Measurements from ENCODE around the gene FFAR4.
"Not testable (repeated sequence)": the region's sequence is repeated elsewhere in the genome, so short reads cannot be mapped to it uniquely, and the experiment has no call there.

FFAR4 gene

GRCh38 chr10:93566435-93567276 lies at the start of gene FFAR4:
Gene FFAR4 (plus strand): TSS chr10:93566665. CDS start chr10:93566721, 56 bp downstream.
- DNase-seq = peak in 21 of 51 donors; percentile 8 to 42 (median 23)

DNA sequence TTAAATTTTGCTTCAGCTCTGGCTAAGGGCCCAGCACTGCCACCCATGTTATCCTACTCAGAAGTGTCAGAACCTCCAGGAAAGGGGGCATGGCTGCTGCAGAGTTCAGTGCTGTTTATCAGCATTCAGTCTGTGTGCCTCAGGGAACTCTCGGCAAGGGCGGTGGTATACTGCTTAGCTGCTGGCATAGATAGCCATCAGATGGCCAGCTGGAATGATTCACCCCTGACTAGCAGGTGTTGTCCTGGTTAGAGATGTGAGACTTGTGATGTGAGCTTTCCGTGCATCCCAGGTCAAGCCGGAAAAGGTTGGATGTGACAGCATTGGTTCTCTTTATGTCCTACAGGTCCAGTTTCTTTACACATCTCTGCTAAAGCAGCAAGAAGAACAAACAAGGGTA lies 47.9 kb upstream of the FFAR4 start:
- peak in 1 of 51 donors; percentile 4 for DNase-seq

GRCh38 chr10:93535293-93535692 lies 31.2 kb upstream of the FFAR4 start:
- DNase-seq = no peak

DNA sequence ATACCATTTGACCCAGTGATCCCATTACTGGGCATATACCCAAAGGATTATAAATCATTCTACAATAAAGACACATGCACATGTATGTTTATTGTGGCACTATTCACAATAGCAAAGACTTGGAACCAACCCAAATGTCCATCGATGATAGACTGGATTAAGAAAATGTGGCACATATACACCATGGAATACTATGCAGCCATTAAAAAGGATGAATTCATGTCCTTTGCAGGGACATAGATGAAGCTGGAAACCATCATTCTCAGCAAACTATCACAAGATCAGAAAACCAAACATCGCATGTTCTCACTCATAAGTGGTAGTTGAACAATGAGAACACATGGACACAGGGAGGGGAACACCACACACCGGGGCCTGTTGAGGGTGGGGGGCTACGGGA lies 25.6 kb upstream of the FFAR4 start:
- DNase-seq = not testable (repeated sequence)

GRCh38 chr10:93541402-93542357 lies 24.8 kb upstream of the FFAR4 start:
- peak in 5 of 51 donors; percentile 2 to 28 (median 6) for DNase-seq

DNA sequence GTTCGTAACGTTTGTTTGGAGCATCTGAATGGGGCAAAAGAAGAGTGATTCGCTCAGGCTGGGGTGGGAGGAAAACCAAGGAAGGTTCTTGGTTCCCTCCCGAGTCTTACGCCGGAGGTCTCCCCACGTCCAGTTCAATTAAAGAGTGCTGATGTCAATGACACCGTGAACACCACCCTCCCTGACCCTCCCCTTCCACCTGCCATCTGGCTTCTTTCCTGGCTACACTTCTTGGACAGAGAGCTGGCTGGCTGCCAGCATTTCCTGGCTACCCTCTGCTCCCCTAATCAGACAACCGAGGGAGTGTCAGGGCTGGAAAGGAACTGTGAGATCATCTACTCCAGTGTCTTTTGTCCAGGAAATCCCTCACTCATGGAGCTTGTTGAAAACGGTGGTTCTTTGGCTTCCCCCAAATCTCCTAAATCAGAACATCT lies 24.1 kb upstream of the FFAR4 start:
- DNase-seq = no peak

DNA sequence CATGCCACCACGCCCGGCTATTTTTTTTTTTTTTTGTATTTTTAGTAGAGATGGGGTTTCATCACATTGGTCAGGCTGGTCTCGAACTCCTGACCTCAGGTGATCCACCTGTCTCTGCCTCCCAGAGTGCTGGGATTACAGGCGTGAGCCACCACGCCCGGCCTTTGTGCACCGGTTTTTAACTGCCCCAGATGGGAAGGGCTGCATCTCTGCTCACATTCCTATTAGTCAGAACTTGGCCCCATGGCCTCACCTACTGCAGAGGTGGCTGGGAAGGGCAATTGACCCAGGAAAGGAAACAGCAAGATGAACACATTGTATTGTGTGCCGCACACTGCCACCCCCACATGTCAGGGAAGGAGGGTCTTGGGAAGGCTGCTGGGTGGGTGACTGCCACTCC lies 19.5 kb upstream of the FFAR4 start:
- DNase-seq = not testable (repeated sequence)

DNA sequence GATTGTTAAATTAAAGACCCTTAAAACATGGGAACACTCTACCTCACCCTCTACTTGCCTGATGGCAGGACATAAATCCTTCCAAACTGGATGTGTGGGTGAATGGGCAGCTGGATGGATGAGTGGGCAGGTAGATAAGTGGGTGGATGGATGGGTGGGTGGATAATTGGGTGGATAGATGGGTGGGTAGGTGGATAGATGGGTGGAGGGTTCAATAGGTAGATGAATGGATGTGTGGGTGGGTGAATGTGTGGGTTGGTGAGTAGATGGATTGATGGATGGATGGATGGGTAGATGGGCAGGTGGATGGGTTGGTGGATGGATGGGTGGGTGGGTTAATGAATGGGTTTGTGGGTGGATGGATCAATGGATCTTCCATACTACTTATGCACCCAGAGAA lies 18.9 kb upstream of the FFAR4 start:
- DNase-seq = no peak

DNA sequence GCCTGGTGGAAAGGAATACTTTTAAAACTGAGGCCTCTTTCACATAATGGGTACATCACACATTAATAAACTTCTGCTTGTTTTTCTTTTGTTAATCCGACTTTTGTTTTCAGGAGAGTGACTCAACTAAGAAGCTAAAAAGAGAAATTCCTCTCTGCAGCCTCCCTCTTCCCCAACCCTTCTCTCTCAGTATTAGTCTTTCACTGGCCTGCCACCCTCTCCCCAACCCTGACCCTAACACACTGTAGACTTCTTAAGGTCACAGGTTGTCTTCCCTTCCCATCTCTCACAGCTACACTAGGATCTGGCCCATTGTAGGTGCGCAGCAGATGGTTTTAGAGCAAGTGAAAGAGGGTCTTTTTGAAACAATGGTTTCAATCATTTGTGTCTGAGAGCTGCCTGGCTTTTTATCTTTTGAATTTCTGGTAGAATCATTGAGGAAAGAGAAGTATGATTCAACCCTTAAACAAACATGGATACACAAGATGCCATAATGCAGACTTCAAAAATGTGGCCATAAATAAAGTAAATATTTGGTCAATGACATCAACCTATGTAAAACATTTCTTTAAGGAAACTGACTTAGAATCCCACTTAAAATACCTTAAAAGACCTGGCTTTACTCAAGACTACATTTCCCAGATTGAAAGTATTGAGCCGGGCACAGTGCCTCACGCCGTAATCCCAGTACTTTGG lies 17.9 kb upstream of the FFAR4 start:
- DNase-seq = no peak

DNA sequence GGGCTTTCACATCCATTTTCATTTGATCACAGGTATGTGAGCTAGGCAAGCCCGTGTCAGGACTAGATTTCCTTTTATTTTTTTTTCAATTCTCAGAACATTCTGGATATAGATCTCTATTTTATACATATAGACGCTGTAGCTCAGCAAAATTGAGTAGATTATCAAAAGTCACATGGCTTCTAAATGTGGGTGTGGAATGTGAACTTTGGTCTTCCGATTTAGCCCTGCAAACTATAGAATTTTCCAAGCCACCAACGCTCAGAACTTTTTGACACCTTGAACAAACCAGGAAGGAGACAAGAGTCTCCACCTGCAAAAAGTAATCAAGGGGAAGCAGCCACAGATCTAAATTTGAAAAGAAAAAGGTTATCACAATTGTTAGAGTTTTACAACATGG lies 15.9 kb upstream of the FFAR4 start:
- DNase-seq = no peak

- DNase-seq = no peak
Measured at GRCh38 chr10:93552780-93553179, 13.7 kb upstream of the FFAR4 start.

- DNase-seq = no peak
Measured at GRCh38 chr10:93553482-93554315, 12.8 kb upstream of the FFAR4 start.

DNA sequence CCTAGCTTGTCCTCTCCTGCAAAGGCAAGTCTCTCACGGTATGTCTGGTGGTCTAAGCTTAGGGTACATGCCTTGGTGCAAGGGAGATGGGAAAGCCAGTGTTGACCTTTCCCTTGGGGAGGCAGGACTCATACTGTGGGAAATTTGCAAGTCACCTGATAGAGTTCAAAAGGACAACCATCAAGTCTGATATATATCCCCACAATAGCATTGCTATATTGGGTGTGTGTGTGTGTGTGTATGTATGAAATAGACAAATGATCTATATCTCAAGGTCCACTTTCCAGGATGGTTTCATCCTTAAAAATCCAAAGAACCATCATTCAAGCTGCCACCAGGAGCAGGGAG lies 12.2 kb upstream of the FFAR4 start:
- no peak for DNase-seq

GRCh38 chr10:93554760-93555432 lies 11.6 kb upstream of the FFAR4 start:
- peak in 36 of 51 donors; percentile 5 to 70 (median 27) for DNase-seq

DNA sequence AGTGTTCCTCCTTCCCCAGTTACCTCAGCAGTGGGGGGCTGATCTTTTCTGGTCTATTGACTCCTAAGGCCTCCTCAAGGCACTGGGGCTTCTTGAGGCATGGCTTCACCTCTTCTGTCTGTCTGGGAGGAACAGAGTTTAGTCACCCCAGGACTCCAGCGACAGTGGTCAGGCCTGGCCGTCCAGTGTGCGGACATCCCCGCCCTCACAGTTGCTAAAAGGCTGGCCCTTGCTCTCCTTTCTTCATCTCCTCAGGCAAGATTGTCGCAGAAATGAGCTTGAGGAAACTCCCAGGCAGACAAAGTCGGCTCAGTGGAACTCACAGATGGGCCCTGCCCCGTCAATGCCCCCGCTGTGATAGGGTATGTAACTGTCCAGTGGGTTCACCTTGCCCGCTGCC lies 7.0 kb upstream of the FFAR4 start:
- DNase-seq = no peak

DNA sequence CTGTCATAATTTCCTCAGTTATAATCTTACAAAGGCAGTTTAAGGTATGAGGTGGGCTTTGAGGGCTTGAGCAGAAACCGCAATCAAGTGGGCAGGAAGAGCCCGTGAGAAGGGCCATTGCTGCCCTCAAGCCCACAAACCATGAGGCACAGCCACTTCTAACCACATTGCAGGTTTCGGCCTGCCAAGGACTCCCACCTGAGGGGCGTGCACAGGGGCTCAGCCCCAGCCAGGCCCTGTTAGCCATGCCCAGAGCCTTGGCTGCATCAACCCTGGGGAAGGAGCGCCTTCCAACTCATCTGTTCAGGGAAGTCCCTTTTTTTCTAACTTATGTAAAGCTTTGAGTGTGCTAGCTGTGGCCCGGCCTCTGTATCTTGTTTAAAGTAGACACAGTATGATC lies 5.9 kb upstream of the FFAR4 start:
- no peak for DNase-seq

- no peak for DNase-seq
Measured at GRCh38 chr10:93565446-93565845, 1.0 kb upstream of the FFAR4 start.

DNA sequence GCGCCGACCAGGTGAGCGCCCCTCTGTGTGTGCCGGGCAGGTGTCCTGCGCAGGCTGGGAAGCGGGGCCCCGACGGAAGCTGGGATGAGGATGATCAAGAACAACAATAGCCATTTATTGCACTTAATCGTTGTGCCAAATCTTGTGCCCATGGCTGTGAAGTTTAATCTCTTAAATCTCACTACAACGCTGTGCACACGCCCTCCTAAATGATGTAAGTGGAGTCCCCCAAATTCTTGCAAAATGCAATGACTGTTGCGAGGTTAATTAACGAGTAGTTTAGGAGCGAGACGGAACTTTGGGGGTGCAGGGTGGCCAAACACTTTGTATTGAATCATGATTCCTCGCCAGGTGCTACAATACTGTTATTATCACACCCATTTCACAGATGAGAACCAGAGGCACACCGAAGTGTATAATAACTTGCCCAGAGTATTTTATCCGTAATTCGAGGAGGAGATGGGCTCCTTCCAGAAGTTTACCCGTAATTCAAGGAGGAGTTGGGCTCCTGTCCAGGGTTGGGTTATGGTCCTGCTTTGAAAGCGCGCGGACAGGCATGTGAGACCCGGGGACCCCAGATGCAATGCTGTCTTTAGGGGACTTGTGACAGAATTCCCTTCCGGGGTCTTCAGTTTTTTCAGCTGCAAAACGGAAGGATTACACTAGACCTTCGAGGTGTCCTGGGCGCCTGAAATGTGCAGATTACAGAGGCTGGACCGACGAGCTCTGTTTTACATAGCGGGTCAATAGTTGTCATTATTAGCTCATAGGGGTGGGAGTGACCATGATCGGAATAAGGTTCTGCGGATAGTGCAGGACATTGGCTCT lies 1.0 kb downstream of the FFAR4 start:
- no peak for DNase-seq

DNA sequence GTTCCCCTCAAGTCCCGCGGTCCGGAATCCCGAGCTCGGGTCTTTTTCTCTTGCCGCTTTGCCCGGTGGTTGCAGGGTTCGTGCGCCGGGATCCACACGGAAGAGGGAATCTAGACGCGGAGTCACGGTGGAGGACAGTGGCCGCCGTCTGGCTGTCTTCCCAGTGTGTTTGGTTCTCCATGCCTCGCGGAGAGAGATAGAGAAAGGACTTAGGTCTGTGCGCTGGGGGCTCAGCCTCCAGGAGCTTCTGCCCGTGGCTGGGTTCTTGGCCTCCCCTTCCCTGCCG lies 1.6 kb downstream of the FFAR4 start:
- DNase-seq = peak in 2 of 51 donors; percentile 3 to 9

DNA sequence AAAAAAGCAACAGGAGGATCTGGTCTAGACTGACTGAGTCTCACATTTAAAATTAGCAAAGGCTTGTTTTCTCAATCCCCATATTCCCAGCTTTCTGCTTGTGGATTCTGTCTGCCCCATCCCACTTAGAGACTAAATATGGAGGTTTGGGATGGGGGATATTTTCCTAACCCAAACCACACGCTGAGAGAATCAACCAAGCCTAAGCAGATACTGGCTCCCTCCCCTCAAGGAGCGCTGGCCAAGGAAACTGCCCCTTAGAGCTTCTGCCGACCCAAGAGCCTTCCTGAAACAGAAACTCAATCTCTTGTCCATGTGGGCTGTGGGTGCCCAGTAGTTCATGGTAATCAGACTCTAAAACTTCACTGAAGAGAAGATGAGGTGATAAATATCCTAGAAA lies 3.9 kb downstream of the FFAR4 start:
- no peak for DNase-seq

Data from hypothalamus (tissue), 51 donors.